AG10803 (cell line): ENCODE results near the gene CENPQ.

Source experiments
- DNase-seq: peaks from one replicate; pipeline ENCODE4 v3.0.0; 2010; ENCODE audit warnings: low read depth
- H3K4me3 ChIP-seq: 2 replicates; pipeline ENCODE4 v1.5.1; 2011; ENCODE audit warnings: mild to moderate bottlenecking, low read length, control low read depth
- CTCF ChIP-seq: conservative IDR thresholded peaks from 2 replicates; pipeline ENCODE4 v1.5.1; 2011; ENCODE audit warnings: mild to moderate bottlenecking, low read length, control low read depth, inconsistent platforms

The CENPQ gene

GRCh38 chr6:49541936-49542335, 78.8 kb downstream of the CENPQ start:
- TF ChIP-seq CTCF = no peak
- no peak overlapping the region for H3K4me3 ChIP-seq
- no peak for DNase-seq
